GM12878 (cell line): ENCODE results near the gene SLC2A4. TPM values are rescaled to one million over a fixed set of nuclear protein-coding genes. Genes with fewer than 3 reads are reported as not detected.

Experiments
- BRCA1 ChIP-seq: IDR thresholded peaks from 2 replicates; pipeline ENCODE4 v1.6.1; 2011; ENCODE audit warnings: low read depth, low read length, improper control_type of control experiment
- CREB1 ChIP-seq: IDR thresholded peaks from 2 replicates; pipeline ENCODE4 v1.6.1; 2012; ENCODE audit warnings: low read depth, mild to moderate bottlenecking, inconsistent platforms
- DPF2 ChIP-seq: fragments of 450-650 bp; IDR thresholded peaks from 2 replicates; pipeline ENCODE4 v1.6.1; 2017; ENCODE audit warnings: mild to moderate bottlenecking
- EGR1 ChIP-seq, 2 experiments: IDR thresholded peaks; 1 replicate in 1 of 2; 2 replicates in 1 of 2; pipeline ENCODE4 v1.6.1; 2011 to 2012; ENCODE audit warnings: low read depth in 2 of 2, low read length in 2 of 2, borderline replicate concordance in 1 of 2, mild to moderate bottlenecking in 1 of 2, moderate library complexity in 1 of 2
- ELK1 ChIP-seq: IDR thresholded peaks from 2 replicates; pipeline ENCODE4 v1.6.1; 2012; ENCODE audit warnings: low read depth, low read length, improper control_type of control experiment
- ETV6 ChIP-seq, 2 experiments: fragments of 450-650 bp in 1 of 2; IDR thresholded peaks in 1 of 2; conservative IDR thresholded peaks in 1 of 2; 2 replicates each; pipeline ENCODE4 v1.6.1; 2014; ENCODE audit warnings: antibody characterized with exemption in 1 of 2, borderline replicate concordance in 1 of 2, low read depth in 1 of 2, mild to moderate bottlenecking in 1 of 2, moderate library complexity in 1 of 2
- FOXM1 ChIP-seq: IDR thresholded peaks from 2 replicates; pipeline ENCODE4 v1.6.1; 2012; ENCODE audit warnings: low read depth, mild to moderate bottlenecking, inconsistent platforms, low read length, moderate library complexity
- HDAC2 ChIP-seq: fragments of 200-600 bp; sonication (generic); IDR thresholded peaks from 2 replicates; pipeline ENCODE4 v1.6.1; 2017
- JUND ChIP-seq: IDR thresholded peaks from 2 replicates; pipeline ENCODE4 v1.6.1; 2012; ENCODE audit warnings: low read depth, mild to moderate bottlenecking, low read length, improper control_type of control experiment, moderate library complexity
- MAX ChIP-seq: IDR thresholded peaks from 2 replicates; pipeline ENCODE4 v1.6.1; 2012; ENCODE audit warnings: low read depth, low read length, improper control_type of control experiment
- MEF2A ChIP-seq: IDR thresholded peaks from 2 replicates; pipeline ENCODE4 v1.6.1; 2011; ENCODE audit warnings: low read depth, mild to moderate bottlenecking, low read length, moderate library complexity; ENCODE audit not compliant: insufficient read depth
- MTA2 ChIP-seq: fragments of 450-650 bp; IDR thresholded peaks from 2 replicates; pipeline ENCODE4 v1.6.1; 2016; ENCODE audit warnings: low read depth, mild to moderate bottlenecking, moderate library complexity
- MTA3 ChIP-seq: IDR thresholded peaks from 2 replicates; pipeline ENCODE4 v1.6.1; 2012; ENCODE audit warnings: low read length, inconsistent platforms, borderline replicate concordance
- MYB ChIP-seq: fragments of 150-350 bp; IDR thresholded peaks from 2 replicates; pipeline ENCODE4 v1.6.1; 2014; ENCODE audit warnings: mild to moderate bottlenecking, low read depth, low read length, borderline replicate concordance
- MYC ChIP-seq: IDR thresholded peaks from 2 replicates; pipeline ENCODE4 v1.6.1; 2011; ENCODE audit warnings: mild to moderate bottlenecking, low read length, moderate library complexity, inconsistent platforms; ENCODE audit not compliant: insufficient read depth, insufficient replicate concordance, insufficient read length, severe bottlenecking
- NR2F1 ChIP-seq: fragments of 450-650 bp; conservative IDR thresholded peaks from 2 replicates; pipeline ENCODE4 v1.6.1; 2017; ENCODE audit warnings: mild to moderate bottlenecking
- NRF1 ChIP-seq: conservative IDR thresholded peaks from 2 replicates; pipeline ENCODE4 v1.6.1; 2011; ENCODE audit warnings: mild to moderate bottlenecking, low read depth, low read length, improper control_type of control experiment
- PAX8 ChIP-seq: fragments of 450-650 bp; IDR thresholded peaks from 2 replicates; pipeline ENCODE4 v1.6.1; 2017; ENCODE audit warnings: mild to moderate bottlenecking, moderate library complexity
- POLR2A ChIP-seq: IDR thresholded peaks from 2 replicates; pipeline ENCODE4 v1.6.1; 2011; ENCODE audit warnings: low read depth, mild to moderate bottlenecking, low read length
- RELB ChIP-seq: fragments of 450-650 bp; IDR thresholded peaks from 2 replicates; pipeline ENCODE4 v1.6.1; 2017; ENCODE audit warnings: low read depth, mild to moderate bottlenecking, moderate library complexity
- SREBF1 ChIP-seq: IDR thresholded peaks from 2 replicates; pipeline ENCODE4 v1.6.1; 2012; ENCODE audit warnings: mild to moderate bottlenecking, low read length
- STAT3 ChIP-seq: IDR thresholded peaks from 2 replicates; pipeline ENCODE4 v1.6.1; 2011; ENCODE audit warnings: low read depth, low read length, improper control_type of control experiment
- SUPT20H ChIP-seq: IDR thresholded peaks from 2 replicates; pipeline ENCODE4 v1.6.1; 2011; ENCODE audit warnings: low read depth, mild to moderate bottlenecking, low read length, moderate library complexity, borderline replicate concordance; ENCODE audit not compliant: control insufficient read depth
- TARDBP ChIP-seq: IDR thresholded peaks from 2 replicates; pipeline ENCODE4 v1.6.1; 2016; ENCODE audit warnings: borderline replicate concordance
- TBL1XR1 ChIP-seq: IDR thresholded peaks from 2 replicates; pipeline ENCODE4 v1.6.1; 2012; ENCODE audit warnings: low read depth, low read length, improper control_type of control experiment
- TCF7 ChIP-seq: IDR thresholded peaks from 2 replicates; pipeline ENCODE4 v1.6.1; 2014; ENCODE audit warnings: antibody characterized with exemption, borderline replicate concordance
- ZNF217 ChIP-seq: fragments of 450-650 bp; IDR thresholded peaks from 2 replicates; pipeline ENCODE4 v1.6.1; 2017; ENCODE audit warnings: antibody characterized with exemption, mild to moderate bottlenecking
- ZZZ3 ChIP-seq: IDR thresholded peaks from 2 replicates; pipeline ENCODE4 v1.6.1; 2011; ENCODE audit warnings: low read depth; ENCODE audit not compliant: control insufficient read depth, insufficient read length
- polyA plus RNA-seq, 11 experiments: library from polyadenylated mRNA; depleted of rRNA in 4 of 11; unstranded in 6 of 11; stranded (reverse) in 5 of 11; fragments of >200 nt; fragmentation: Nextera tagmentation in 4 of 11; fragmentation: Illumina TruSeq in 1 of 11; extraction: Ambion mirVana in 4 of 11; extraction: Trizol in 1 of 11; gene quantifications; 1 replicate in 1 of 11; 2 replicates in 10 of 11; pipeline versions ENCODE4 v1.2.1 to v1.2.3, GENCODE V29; 2011 to 2016; ENCODE audit warnings: inconsistent platforms in 2 of 11, missing spikeins in 2 of 11, low read depth in 1 of 11
- total RNA-seq, 4 experiments: library from RNA; depleted of rRNA in 3 of 4; stranded (reverse); fragments of >200 nt in 3 of 4; fragmentation: Illumina TruSeq in 1 of 4; extraction: Trizol in 1 of 4; gene quantifications; 2 replicates each; pipeline versions ENCODE4 v1.2.1 to v1.2.3, GENCODE V29; 2013 to 2021

SLC2A4 gene
- total and polyA plus RNA-seq, 10 of the 15 experiments (the other 5 are each of a cell fraction or from before 2014, with no cell fraction given), result 0.03 to 0.23 (median 0.04) TPM; not detected in 4

GRCh38 chr17:7241783-7242716, 39.5 kb upstream of the SLC2A4 start, which contains the start of gene GABARAP (continued):
- peak in 1 of 2 experiments; percentile 87; a peak in 2 of 3 replicates for TF ChIP-seq EGR1 (IDR thresholded peaks at IDR 0.05; ENCODE audit: borderline replicate concordance in 1 of 2, low read depth in 2 of 2, low read length in 2 of 2)
- no peak for TF ChIP-seq TCF7
- TF ChIP-seq MYC, result no peak
- peak; percentile 74; the same call in 1 of the 2 replicates for TF ChIP-seq CREB1
- no peak for TF ChIP-seq MTA2
- no peak for TF ChIP-seq NRF1
- no peak for TF ChIP-seq MEF2A
- no peak for TF ChIP-seq STAT3
- 0 out of 2 replicates have a peak, but pooled peaks have one; percentile 68 for TF ChIP-seq DPF2
- TF ChIP-seq ZZZ3, result no peak
- no peak for TF ChIP-seq MYB
- TF ChIP-seq HDAC2, result no peak
- TF ChIP-seq ZNF217, result peak; percentile 97
- TF ChIP-seq NR2F1, result no peak
- no peak for TF ChIP-seq SREBF1
- no peak for TF ChIP-seq JUND
- TF ChIP-seq MTA3, result no peak
- peak; percentile 53 for TF ChIP-seq POLR2A
- no peak for TF ChIP-seq SUPT20H
- no peak for TF ChIP-seq MAX
- TF ChIP-seq ELK1, result no peak
- TF ChIP-seq TARDBP, result no peak
- no peak for TF ChIP-seq PAX8
- TF ChIP-seq BRCA1, result no peak
- no peak for TF ChIP-seq RELB
- TF ChIP-seq TBL1XR1, result no peak
- no peak for TF ChIP-seq FOXM1
- TF ChIP-seq ETV6 (conservative IDR thresholded peaks at IDR 0.05 in 1 of 2, IDR thresholded peaks at IDR 0.05 in 1 of 2; ENCODE audit: borderline replicate concordance in 1 of 2, low read depth in 1 of 2), result no peak
